Parathyroid adenoma (tissue), 2 donors: ENCODE measurements around the gene SEC14L3.
"Not testable (repeated sequence)": the region's sequence is repeated elsewhere in the genome, so short reads cannot be mapped to it uniquely, and the experiment has no call there.

Experiments
- H2AFZ ChIP-seq: fragments of 300-600 bp; sonication (generic); one replicate; pipeline ENCODE4 v1.7.0; 2017; ENCODE audit warnings: antibody characterized with exemption, mild to moderate bottlenecking
- H3K27ac ChIP-seq: fragments of 300-600 bp; sonication (generic); one replicate; pipeline ENCODE4 v1.7.0; 2017
- H3K27me3 ChIP-seq: fragments of 300-600 bp; sonication (generic); one replicate; pipeline ENCODE4 v1.7.0; 2017; ENCODE audit warnings: low read length; ENCODE audit not compliant: control insufficient read depth, insufficient read depth
- H3K36me3 ChIP-seq: fragments of 300-600 bp; sonication (generic); one replicate; pipeline ENCODE4 v1.7.0; 2017; ENCODE audit warnings: low read length; ENCODE audit not compliant: control insufficient read depth, insufficient read depth
- H3K4me1 ChIP-seq: fragments of 300-600 bp; sonication (generic); one replicate; pipeline ENCODE4 v1.7.0; 2017; ENCODE audit warnings: control low read depth
- H3K4me2 ChIP-seq: fragments of 300-600 bp; sonication (generic); one replicate; pipeline ENCODE4 v1.7.0; 2017; ENCODE audit warnings: low read length
- H3K4me3 ChIP-seq: fragments of 300-600 bp; sonication (generic); one replicate; pipeline ENCODE4 v1.7.0; 2017; ENCODE audit warnings: low read depth, low read length
- H3K79me2 ChIP-seq: fragments of 300-600 bp; sonication (generic); one replicate; pipeline ENCODE4 v1.7.0; 2017; ENCODE audit warnings: control low read depth
- H3K9ac ChIP-seq: fragments of 300-600 bp; sonication (generic); one replicate; pipeline ENCODE4 v1.7.0; 2017; ENCODE audit warnings: mild to moderate bottlenecking
- H3K9me3 ChIP-seq: fragments of 300-600 bp; sonication (generic); one replicate; pipeline ENCODE4 v1.7.0; 2017; ENCODE audit warnings: low read length; ENCODE audit not compliant: control insufficient read depth
- TF ChIP-seq, protein P1 (sequence below): fragments of 300-600 bp; sonication (generic); IDR thresholded peaks from one replicate; pipeline ENCODE4 v1.7.0; 2017; ENCODE audit warnings: antibody characterized with exemption, mild to moderate bottlenecking
- donor health status: primary hyperparathyroidism.

Gene SEC14L3

DNA sequence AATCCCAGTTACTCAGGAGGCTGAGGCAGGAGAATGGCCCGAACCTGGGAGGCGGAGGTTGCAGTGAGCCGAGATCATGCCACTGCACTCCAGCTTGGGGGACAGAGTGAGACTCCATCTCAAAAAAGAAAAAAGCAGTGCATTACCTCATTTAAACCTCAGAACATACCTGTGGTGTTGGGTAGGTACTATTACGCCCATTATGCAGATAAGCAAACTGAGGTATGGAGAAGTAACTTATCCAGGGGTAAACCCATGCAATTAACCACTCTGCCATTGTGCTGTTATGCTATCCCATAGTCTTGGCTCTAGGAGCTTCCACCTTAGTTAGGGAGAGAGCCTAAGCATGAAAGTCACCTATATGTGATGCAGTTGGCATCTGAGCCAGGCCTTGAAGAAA lies 2.3 kb upstream of the SEC14L3 start:
- Histone ChIP-seq H2AFZ (no peak overlapping the region), H3K9ac (no peak overlapping the region), H3K4me1 (no peaks in the 10 kb centered on the region), H3K4me2 (no peak overlapping the region), H3K79me2 (no peaks in the 10 kb centered on the region), H3K4me3 (no peak overlapping the region), H3K27ac (no peak overlapping the region), H3K9me3 (no peaks in the 10 kb centered on the region), H3K27me3 (no peaks in the 10 kb centered on the region), H3K36me3 (no peaks in the 10 kb centered on the region)
- TF ChIP-seq, protein P1, sequence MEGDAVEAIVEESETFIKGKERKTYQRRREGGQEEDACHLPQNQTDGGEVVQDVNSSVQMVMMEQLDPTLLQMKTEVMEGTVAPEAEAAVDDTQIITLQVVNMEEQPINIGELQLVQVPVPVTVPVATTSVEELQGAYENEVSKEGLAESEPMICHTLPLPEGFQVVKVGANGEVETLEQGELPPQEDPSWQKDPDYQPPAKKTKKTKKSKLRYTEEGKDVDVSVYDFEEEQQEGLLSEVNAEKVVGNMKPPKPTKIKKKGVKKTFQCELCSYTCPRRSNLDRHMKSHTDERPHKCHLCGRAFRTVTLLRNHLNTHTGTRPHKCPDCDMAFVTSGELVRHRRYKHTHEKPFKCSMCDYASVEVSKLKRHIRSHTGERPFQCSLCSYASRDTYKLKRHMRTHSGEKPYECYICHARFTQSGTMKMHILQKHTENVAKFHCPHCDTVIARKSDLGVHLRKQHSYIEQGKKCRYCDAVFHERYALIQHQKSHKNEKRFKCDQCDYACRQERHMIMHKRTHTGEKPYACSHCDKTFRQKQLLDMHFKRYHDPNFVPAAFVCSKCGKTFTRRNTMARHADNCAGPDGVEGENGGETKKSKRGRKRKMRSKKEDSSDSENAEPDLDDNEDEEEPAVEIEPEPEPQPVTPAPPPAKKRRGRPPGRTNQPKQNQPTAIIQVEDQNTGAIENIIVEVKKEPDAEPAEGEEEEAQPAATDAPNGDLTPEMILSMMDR = no peak

DNA sequence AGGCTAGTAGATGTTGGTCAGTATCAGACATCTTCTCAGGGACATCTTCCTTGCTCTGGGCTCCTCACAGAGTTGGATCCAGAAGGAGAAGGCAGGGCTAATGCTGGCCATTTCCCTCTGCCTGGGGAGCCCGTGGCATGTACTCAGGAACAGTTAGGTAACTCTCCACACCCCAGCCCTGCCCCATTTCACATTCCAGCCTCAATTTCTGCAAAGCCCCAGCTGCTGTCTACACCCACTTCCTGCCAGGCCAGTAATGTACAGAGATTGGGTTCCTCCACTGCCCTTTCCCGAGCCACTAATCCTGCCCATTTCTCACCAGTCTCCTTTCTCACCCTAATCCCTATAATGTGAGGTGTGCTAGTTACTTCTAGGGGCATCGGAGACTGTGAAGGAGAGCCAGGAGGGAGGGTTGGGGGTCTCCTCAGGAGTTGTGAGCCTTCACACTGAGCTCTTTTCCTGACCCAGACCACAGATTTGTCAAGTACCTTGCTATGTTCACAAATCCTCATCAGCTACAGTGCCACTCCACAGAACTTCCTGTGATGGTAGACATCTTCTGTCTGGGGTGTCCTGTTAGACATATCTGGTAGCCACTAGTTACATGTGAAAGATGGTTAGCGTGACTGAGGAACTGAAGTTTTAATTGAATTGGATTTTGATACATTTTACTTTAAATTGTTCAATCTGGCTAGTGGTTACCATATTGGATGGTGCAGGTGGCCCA lies 1.3 kb upstream of the SEC14L3 start:
- H3K27me3 ChIP-seq = no peaks in the 10 kb centered on the region

DNA sequence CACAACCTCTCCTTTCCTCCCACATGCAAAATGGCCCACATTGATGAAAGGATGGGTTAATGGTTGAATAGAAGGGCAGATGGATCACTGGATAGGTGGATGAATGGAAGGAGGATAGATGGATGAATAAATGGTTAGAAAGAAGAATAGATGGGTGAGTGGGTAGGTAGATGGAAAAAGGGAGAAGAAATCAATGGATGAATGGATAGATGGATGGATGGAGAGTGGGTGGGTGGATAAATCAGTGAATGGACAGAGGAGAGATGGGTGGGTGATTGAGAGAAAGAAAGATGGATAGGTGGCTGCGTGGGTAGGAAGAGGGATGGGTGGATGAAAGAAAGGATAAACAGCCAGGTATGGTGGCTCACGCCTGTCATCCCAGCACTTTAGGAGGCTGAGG lies 1.2 kb downstream of the SEC14L3 start:
- H3K9ac ChIP-seq = no peak overlapping the region
- H3K79me2 ChIP-seq = no peaks in the 10 kb centered on the region
- H3K9me3 ChIP-seq = no peaks in the 10 kb centered on the region
- no peaks in the 10 kb centered on the region for H3K36me3 ChIP-seq
- no peak overlapping the region for H2AFZ ChIP-seq
- no peak overlapping the region for H3K27ac ChIP-seq
- no peak overlapping the region for H3K4me2 ChIP-seq
- no peaks in the 10 kb centered on the region for H3K4me1 ChIP-seq
- TF ChIP-seq, protein P1 = no peak
- H3K4me3 ChIP-seq = no peak overlapping the region
- no peaks in the 10 kb centered on the region for H3K27me3 ChIP-seq

More for the DNA sequence above, 1.3 kb upstream of the SEC14L3 start:
- Histone ChIP-seq H3K27ac (no peak overlapping the region), H3K4me2 (no peak overlapping the region), H2AFZ (no peak overlapping the region), H3K4me3 (no peak overlapping the region), H3K4me1 (no peaks in the 10 kb centered on the region), H3K9ac (no peak overlapping the region), H3K9me3 (no peaks in the 10 kb centered on the region), H3K36me3 (no peaks in the 10 kb centered on the region), H3K79me2 (no peaks in the 10 kb centered on the region)
- TF ChIP-seq, protein P1 = no peak

DNA sequence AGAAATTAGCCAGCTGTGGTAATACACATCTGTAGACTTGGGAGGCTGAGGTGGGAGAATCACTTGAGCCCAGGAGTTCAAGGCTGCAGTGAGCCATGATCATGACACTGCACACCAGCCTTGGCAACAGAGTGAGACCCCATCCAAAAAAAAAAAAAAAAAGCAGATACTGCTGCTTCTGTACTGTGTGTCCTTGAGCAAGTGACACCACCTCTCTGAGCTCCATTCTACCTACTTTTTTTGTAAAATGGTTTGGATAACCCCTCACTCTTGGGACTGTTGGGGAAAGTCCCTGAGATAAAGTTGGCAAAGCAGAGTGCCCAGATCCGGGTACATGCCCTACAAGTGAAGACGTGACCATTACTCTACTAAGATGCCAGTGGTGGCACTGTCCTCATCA lies 2.7 kb downstream of the SEC14L3 start:
- no peak overlapping the region for H3K27ac ChIP-seq
- TF ChIP-seq, protein P1 = no peak
- no peaks in the 10 kb centered on the region for H3K36me3 ChIP-seq
- H3K4me2 ChIP-seq = no peak overlapping the region
- H3K9ac ChIP-seq = no peak overlapping the region
- H3K4me1 ChIP-seq = no peaks in the 10 kb centered on the region
- no peak overlapping the region for H3K4me3 ChIP-seq
- H2AFZ ChIP-seq = no peak overlapping the region
- H3K27me3 ChIP-seq = no peaks in the 10 kb centered on the region
- H3K9me3 ChIP-seq = no peaks in the 10 kb centered on the region
- H3K79me2 ChIP-seq = no peaks in the 10 kb centered on the region

DNA sequence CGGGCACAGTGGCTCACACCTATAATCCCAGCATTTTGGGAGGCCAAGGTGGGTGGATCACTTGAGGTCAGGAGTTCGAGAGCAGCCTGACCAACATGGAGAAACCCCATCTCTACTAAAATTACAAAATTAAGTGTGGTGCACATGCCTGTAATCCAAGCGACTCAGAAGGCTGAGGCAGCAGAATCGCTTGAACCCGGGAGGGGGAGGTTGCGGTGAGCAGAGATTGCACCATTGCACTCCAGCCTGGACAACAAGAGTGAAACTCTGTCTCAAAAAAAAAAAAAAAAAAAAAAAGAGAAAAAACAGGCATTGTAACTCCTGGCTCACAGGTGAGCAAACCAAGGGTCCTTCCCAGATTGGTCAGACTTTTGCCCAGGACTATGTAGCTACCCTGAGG lies 11.3 kb downstream of the SEC14L3 start:
- not testable (repeated sequence) for H3K4me3 ChIP-seq, H3K36me3 ChIP-seq, H3K27ac ChIP-seq, H3K79me2 ChIP-seq, H2AFZ ChIP-seq, H3K4me2 ChIP-seq, H3K9me3 ChIP-seq, H3K27me3 ChIP-seq, H3K4me1 ChIP-seq, H3K9ac ChIP-seq
